IPS-18c (cell line): ENCODE measurements around the gene IL24.
"Not testable (repeated sequence)": the region's sequence is repeated elsewhere in the genome, so short reads cannot be mapped to it uniquely, and the experiment has no call there.

Source experiments
- H3K4me3 ChIP-seq: 2 replicates; pipeline ENCODE4 v1.7.0; 2013; ENCODE audit warnings: low read depth, mild to moderate bottlenecking, low read length, moderate library complexity; ENCODE audit not compliant: insufficient read depth
- H3K9me3 ChIP-seq: one replicate; pipeline ENCODE4 v1.6.1; 2013; ENCODE audit warnings: mild to moderate bottlenecking, low read length, moderate library complexity; ENCODE audit not compliant: control insufficient read depth, insufficient read depth

IL24 gene

GRCh38 chr1:206897175-206897574, at the start of gene IL24:
IL24 (plus strand) TSS chr1:206897443; CDS start chr1:206897833, 390 bp downstream.
- no peak within 1 kb of the TSS for H3K4me3 ChIP-seq

GRCh38 chr1:206847946-206848345, 49.3 kb upstream of the IL24 start:
- H3K4me3 ChIP-seq, result no peak overlapping the region

More at GRCh38 chr1:206897175-206897574, at the start of gene IL24:
- peaks cover 3% of the 10 kb centered on the region for H3K9me3 ChIP-seq

GRCh38 chr1:206850401-206850800, 46.8 kb upstream of the IL24 start:
- Histone ChIP-seq H3K9me3 (no peaks in the 10 kb centered on the region), H3K4me3 (no peak overlapping the region)

More at GRCh38 chr1:206847946-206848345, 49.3 kb upstream of the IL24 start:
- H3K9me3 ChIP-seq, result no peaks in the 10 kb centered on the region

GRCh38 chr1:206851341-206852010, 45.8 kb upstream of the IL24 start:
- Histone ChIP-seq H3K9me3 (no peaks in the 10 kb centered on the region), H3K4me3 (no peak overlapping the region)

- not testable (repeated sequence) for H3K9me3 ChIP-seq, H3K4me3 ChIP-seq
These were observed 44.6 kb upstream of the IL24 start for GRCh38 chr1:206852662-206853061.

GRCh38 chr1:206853696-206854095, 43.5 kb upstream of the IL24 start:
- H3K4me3 ChIP-seq, H3K9me3 ChIP-seq: not testable (repeated sequence)

- no peak overlapping the region for H3K4me3 ChIP-seq
- H3K9me3 ChIP-seq, result no peaks in the 10 kb centered on the region
These were observed 42.7 kb upstream of the IL24 start for GRCh38 chr1:206854401-206855129.

- H3K4me3 ChIP-seq, result no peak overlapping the region
- no peaks in the 10 kb centered on the region for H3K9me3 ChIP-seq
These were observed 41.4 kb upstream of the IL24 start for GRCh38 chr1:206855859-206856258.

GRCh38 chr1:206856674-206857464, 40.4 kb upstream of the IL24 start:
- Histone ChIP-seq H3K9me3 (no peaks in the 10 kb centered on the region), H3K4me3 (no peak overlapping the region)

GRCh38 chr1:206859082-206859521, 38.1 kb upstream of the IL24 start:
- no peak overlapping the region for H3K4me3 ChIP-seq
- H3K9me3 ChIP-seq, result no peaks in the 10 kb centered on the region

- H3K4me3 ChIP-seq, result no peak overlapping the region
- H3K9me3 ChIP-seq, result no peaks in the 10 kb centered on the region
These were observed 37.1 kb upstream of the IL24 start for GRCh38 chr1:206860165-206860564.

GRCh38 chr1:206863266-206863665, 34.0 kb upstream of the IL24 start:
- Histone ChIP-seq H3K4me3 (no peak overlapping the region), H3K9me3 (no peaks in the 10 kb centered on the region)

- H3K9me3 ChIP-seq, result no peaks in the 10 kb centered on the region
These were observed 32.1 kb upstream of the IL24 start, which contains the start of gene IL20 for GRCh38 chr1:206864939-206865671. IL20 (plus strand) TSS chr1:206865623; CDS start chr1:206865853, 230 bp downstream.

GRCh38 chr1:206866062-206866461, 31.2 kb upstream of the IL24 start:
- H3K9me3 ChIP-seq, result no peaks in the 10 kb centered on the region
- no peak overlapping the region for H3K4me3 ChIP-seq

More at GRCh38 chr1:206864939-206865671, 32.1 kb upstream of the IL24 start, which contains the start of gene IL20:
- H3K4me3 ChIP-seq, result no peak within 1 kb of the TSS

GRCh38 chr1:206867239-206867638, 30.0 kb upstream of the IL24 start:
- H3K9me3 ChIP-seq, result no peaks in the 10 kb centered on the region
- no peak overlapping the region for H3K4me3 ChIP-seq

GRCh38 chr1:206867716-206868115, 29.5 kb upstream of the IL24 start:
- Histone ChIP-seq H3K9me3 (no peaks in the 10 kb centered on the region), H3K4me3 (no peak overlapping the region)

- H3K9me3 ChIP-seq, result no peaks in the 10 kb centered on the region
- no peak overlapping the region for H3K4me3 ChIP-seq
These were observed 29.0 kb upstream of the IL24 start for GRCh38 chr1:206868264-206868663.
